HepG2 (cell line): ENCODE results near the gene ABCB6. TPM values are rescaled to one million over a fixed set of nuclear protein-coding genes. Genes with fewer than 3 reads are reported as not detected.
A peak's percentile ranks its signal among the peaks of the same experiment; 100 is the strongest.

Experiments
- ATAC-seq: fragments of 200-7000 bp; cut with Tn5 transposase; 3 replicates; pipeline ENCODE4 v1.9.1; 2020; ENCODE audit warnings: mild to moderate bottlenecking, moderate library complexity
- Bru-seq: library from RNA; stranded (reverse); fragments of 400-500 nt; gene quantifications from one replicate; lab custom pipeline; 2021; lab: Mats Ljungman, UMichigan
- BruChase-seq, 2 experiments: library from RNA; stranded (reverse); fragments of 400-500 nt; gene quantifications; one replicate each; lab custom pipeline; 2021; lab: Mats Ljungman, UMichigan
- BruUV-seq: library from RNA; stranded (reverse); fragments of 400-500 nt; replicated peaks from 2 replicates; lab custom pipeline; 2021; lab: Mats Ljungman, UMichigan
- CTCF ChIA-PET: fragments of 300-600 bp; formaldehyde crosslinking; extraction: SDS; loops from one replicate; lab custom pipeline; 2021; ENCODE audit warnings: low total read pairs, inconsistent platforms, low intra/inter-chr PET ratio; lab: Yijun Ruan, JAX
- POLR2A ChIA-PET: fragments of 350-600 bp; sonication (Branson Sonifier 250); formaldehyde crosslinking; loops from one replicate; lab custom pipeline; 2020; ENCODE audit warnings: antibody characterized with exemption, inconsistent platforms; lab: Yijun Ruan, JAX
- DNase-seq: peaks from one replicate; pipeline ENCODE4 v3.0.0-alpha.2; 2015; ENCODE audit warnings: low spot score
- FAIRE-seq: peaks from 3 replicates; lab custom pipeline; 2011; peaks lifted over from hg19 to GRCh38; lab: Jason Lieb, UNC
- H2AFZ ChIP-seq: one replicate; pipeline ENCODE4 v1.6.1; 2011; ENCODE audit warnings: low read length, inconsistent platforms
- H3K27ac ChIP-seq: fragments of 300-600 bp; 3 replicates; pipeline ENCODE4 v1.8.0; 2011; ENCODE audit warnings: mixed run types, mild to moderate bottlenecking, mixed read lengths, low read length, inconsistent platforms; ENCODE audit not compliant: insufficient read depth; ENCODE audit errors: extremely low read length
- H3K27me3 ChIP-seq, 2 experiments: fragments of 200-600 bp in 1 of 2; 2 replicates in 1 of 2; 3 replicates in 1 of 2; pipeline versions ENCODE4 v1.6.0 to v1.8.0; 2011; ENCODE audit warnings: low read length in 2 of 2, mild to moderate bottlenecking in 2 of 2, moderate library complexity in 2 of 2, inconsistent platforms in 1 of 2; ENCODE audit not compliant: insufficient read depth in 2 of 2, control insufficient read depth in 1 of 2
- H3K36me3 ChIP-seq, 2 experiments: fragments of 200-600 bp in 1 of 2; replicated peaks in 1 of 2; 2 replicates in 1 of 2; 3 replicates in 1 of 2; pipeline versions ENCODE4 v1.5.1 to v1.8.0; 2011; ENCODE audit warnings: low read length in 2 of 2, inconsistent platforms in 1 of 2; ENCODE audit not compliant: insufficient read depth in 2 of 2, control insufficient read depth in 1 of 2
- H3K4me1 ChIP-seq: 2 replicates; pipeline ENCODE4 v1.5.1; 2012; ENCODE audit warnings: low read length, inconsistent platforms; ENCODE audit not compliant: insufficient read depth
- H3K4me2 ChIP-seq: 2 replicates; pipeline ENCODE4 v1.6.0; 2011; ENCODE audit warnings: low read depth, low read length, inconsistent platforms
- H3K4me3 ChIP-seq, 3 experiments: fragments of 200-600 bp in 1 of 3; sonication (generic), shearing (Covaris generic) in 1 of 3; replicated peaks in 1 of 3; 2 replicates each; pipeline ENCODE4 v1.5.1; 2011 to 2016; ENCODE audit warnings: low read length in 3 of 3, inconsistent platforms in 2 of 3, low read depth in 2 of 3, mild to moderate bottlenecking in 2 of 3, control low read depth in 1 of 3, mixed read lengths in 1 of 3; ENCODE audit not compliant: insufficient read depth in 1 of 3
- H3K79me2 ChIP-seq: one replicate; pipeline ENCODE4 v1.6.1; 2011; ENCODE audit warnings: low read length, inconsistent platforms; ENCODE audit not compliant: insufficient read depth
- H3K9ac ChIP-seq: 2 replicates; pipeline ENCODE4 v1.6.0; 2011; ENCODE audit warnings: mild to moderate bottlenecking, low read depth, low read length, inconsistent platforms; ENCODE audit not compliant: insufficient read depth
- H3K9me3 ChIP-seq: 2 replicates; pipeline ENCODE4 v1.5.1; 2012; ENCODE audit warnings: mild to moderate bottlenecking, low read length
- H4K20me1 ChIP-seq: 2 replicates; pipeline ENCODE4 v1.6.0; 2011; ENCODE audit warnings: inconsistent platforms, mild to moderate bottlenecking, low read length, moderate library complexity; ENCODE audit not compliant: insufficient read depth
- DNMT3B ChIP-seq: conservative IDR thresholded peaks from 2 replicates; pipeline ENCODE4 v1.6.1; 2016; ENCODE audit warnings: missing biosample characterization, control low read depth
- ERF ChIP-seq: IDR thresholded peaks from 2 replicates; pipeline ENCODE4 v1.6.1; 2018; ENCODE audit warnings: missing biosample characterization, missing genetic modification reagents
- KAT8 ChIP-seq: IDR thresholded peaks from 2 replicates; pipeline ENCODE4 v1.6.1; 2016; ENCODE audit warnings: missing genetic modification reagents, missing compliant biosample characterization
- KLF11 ChIP-seq: IDR thresholded peaks from 2 replicates; pipeline ENCODE4 v1.6.1; 2016; ENCODE audit warnings: missing compliant biosample characterization
- MBD4 ChIP-seq: IDR thresholded peaks from 2 replicates; pipeline ENCODE4 v1.6.1; 2012; ENCODE audit warnings: low read length, inconsistent platforms, borderline replicate concordance
- MIER2 ChIP-seq: IDR thresholded peaks from 2 replicates; pipeline ENCODE4 v1.6.1; 2016; ENCODE audit warnings: missing biosample characterization, missing genetic modification reagents
- NCOA1 ChIP-seq: sonication (generic); formaldehyde crosslinking; IDR thresholded peaks from 2 replicates; pipeline ENCODE4 v1.9.0; 2021; ENCODE audit warnings: missing genetic modification reagents
- POLR2A ChIP-seq, 2 experiments: IDR thresholded peaks; 2 replicates each; pipeline ENCODE4 v1.6.1; 2011; ENCODE audit warnings: low read depth in 2 of 2, low read length in 2 of 2, mild to moderate bottlenecking in 1 of 2, moderate library complexity in 1 of 2; ENCODE audit not compliant: insufficient read depth in 1 of 2
- TBX3 ChIP-seq: fragments of 450-650 bp; IDR thresholded peaks from 2 replicates; pipeline ENCODE4 v1.6.1; 2017; ENCODE audit warnings: antibody characterized with exemption, mild to moderate bottlenecking, inconsistent platforms, borderline replicate concordance
- ZBTB21 ChIP-seq: sonication (generic); formaldehyde crosslinking; IDR thresholded peaks from 2 replicates; pipeline ENCODE4 v1.4.0; 2020; ENCODE audit warnings: missing genetic modification reagents
- ZFP82 ChIP-seq: sonication (generic); formaldehyde crosslinking; IDR thresholded peaks from 2 replicates; pipeline ENCODE4 v1.5.1; 2020; ENCODE audit warnings: mild to moderate bottlenecking, missing genetic modification reagents, borderline replicate concordance
- ZFP90 ChIP-seq: sonication (generic); formaldehyde crosslinking; IDR thresholded peaks from 2 replicates; pipeline ENCODE4 v1.8.0; 2022; ENCODE audit warnings: missing genetic modification reagents, mild to moderate bottlenecking, inconsistent platforms, borderline replicate concordance
- ZNF10 ChIP-seq: sonication (generic); formaldehyde crosslinking; IDR thresholded peaks from 2 replicates; pipeline ENCODE4 v1.4.0; 2020; ENCODE audit warnings: mild to moderate bottlenecking, low read depth, missing genetic modification reagents, borderline replicate concordance
- ZNF121 ChIP-seq: sonication (generic); formaldehyde crosslinking; IDR thresholded peaks from 2 replicates; pipeline ENCODE4 v1.5.0; 2020; ENCODE audit warnings: mild to moderate bottlenecking, missing genetic modification reagents
- ZNF329 ChIP-seq: sonication (generic); formaldehyde crosslinking; IDR thresholded peaks from 2 replicates; pipeline ENCODE4 v1.9.0; 2021; ENCODE audit warnings: low read depth, mild to moderate bottlenecking, missing genetic modification reagents
- ZNF616 ChIP-seq: sonication (generic); formaldehyde crosslinking; IDR thresholded peaks from 2 replicates; pipeline ENCODE4 v1.5.0; 2020; ENCODE audit warnings: low read depth, mild to moderate bottlenecking, missing genetic modification reagents
- WGBS: methylation state at CpG from one replicate; pipeline ENCODE4 v1.1.6; 2017; ENCODE audit warnings: low lambda C conversion rate; 5-methylcytosine and 5-hydroxymethylcytosine counted together
- in situ Hi-C: cut with HindIII; loops from 2 replicates; pipeline ENCODE4 v1.10.0; 2017; ENCODE audit warnings: low pct_unique_long_range_greater_than_20kb; ENCODE audit not compliant: extremely low pct_ligation_motif_present
- intact Hi-C: fragments of 100-400 bp; cut with micrococcal nuclease; formaldehyde crosslinking; loops from one replicate; pipeline ENCODE4 v1.10.0; 2022; ENCODE audit not compliant: unreplicated experiment
- long read RNA-seq, 2 experiments: library from RNA in 1 of 2; library from polyadenylated mRNA in 1 of 2; stranded (forward) in 1 of 2; unstranded in 1 of 2; transcript quantifications; one replicate each; pipeline ENCODE4 v2.0.0, GENCODE V29; 2019 to 2022
- polyA minus RNA-seq, 3 experiments: library from RNA; depleted of rRNA, polyadenylated mRNA; stranded (reverse); fragments of >200 nt; gene quantifications; 2 replicates each; pipeline ENCODE4 v1.2.3, GENCODE V29; 2011; ENCODE audit warnings: low replicate concordance in 1 of 3
- polyA plus RNA-seq, 8 experiments: library from polyadenylated mRNA; depleted of rRNA in 3 of 8; stranded (reverse) in 7 of 8; unstranded in 1 of 8; fragments of >200 nt; fragmentation: Illumina TruSeq in 4 of 8; extraction: Trizol in 4 of 8; gene quantifications; 2 replicates each; pipeline versions ENCODE4 v1.2.1 to v1.2.3, GENCODE V29; 2011 to 2016; ENCODE audit warnings: low read depth in 4 of 8, missing spikeins in 1 of 8, mixed read lengths in 1 of 8; ENCODE audit not compliant: insufficient read depth in 1 of 8
- total RNA-seq, 5 experiments: library from RNA; depleted of rRNA; stranded (reverse); fragments of >200 nt; fragmentation: Illumina TruSeq; extraction: Trizol; gene quantifications; 2 replicates each; pipeline ENCODE4 v1.2.3, GENCODE V29; 2016; ENCODE audit warnings: low read depth in 1 of 5
- TF ChIP-seq, protein P1 (sequence below): sonication (generic); formaldehyde crosslinking; IDR thresholded peaks from 2 replicates; pipeline ENCODE4 v1.5.0; 2020; ENCODE audit warnings: missing genetic modification reagents

ABCB6 gene
- total RNA-seq (2016; rRNA removed; fragmentation: Illumina TruSeq; extraction: Trizol) (51.3 and 137 TPM in 2 replicates), polyA plus RNA-seq (2011; rRNA removed) (91.1 and 106 TPM in 2 replicates), polyA minus RNA-seq (2011; rRNA and poly(A)+ RNA removed; ENCODE audit: low replicate concordance) (38.6 and 282 TPM in 2 replicates), Bru-seq, nascent RNA (percentile 94 among the genes with signal in this experiment), BruChase-seq, experiment 1, labeled RNA remaining after a 6-hour chase (percentile 96 among the genes with signal in this experiment), BruChase-seq, experiment 2, labeled RNA remaining after a 2-hour chase (percentile 97 among the genes with signal in this experiment)
- 28.1 and 35.8 TPM in 2 replicates for total RNA-seq (2016; cell fraction: cytosol; rRNA removed; fragmentation: Illumina TruSeq; extraction: Trizol; ENCODE audit: low read depth)
- 43.5 and 141 TPM in 2 replicates for total RNA-seq (2016; cell fraction: insoluble cytoplasmic fraction; rRNA removed; fragmentation: Illumina TruSeq; extraction: Trizol)
- total RNA-seq (2016; cell fraction: membrane; rRNA removed; fragmentation: Illumina TruSeq; extraction: Trizol): 47.7 and 48.7 TPM in 2 replicates
- total RNA-seq (2016; cell fraction: nucleus; rRNA removed; fragmentation: Illumina TruSeq; extraction: Trizol): 116 and 133 TPM in 2 replicates
- polyA plus RNA-seq (2011; cell fraction: cytosol; rRNA removed): 41.3 and 55.0 TPM in 2 replicates
- polyA plus RNA-seq (2011; cell fraction: nucleus; rRNA removed): 379 and 422 TPM in 2 replicates
- 116 and 121 TPM in 2 replicates for polyA plus RNA-seq (2012)
- 19.8 and 20.8 TPM in 2 replicates for polyA plus RNA-seq (2016; cell fraction: cytosol; fragmentation: Illumina TruSeq; extraction: Trizol; ENCODE audit: low read depth)
- polyA plus RNA-seq (2016; cell fraction: insoluble cytoplasmic fraction; fragmentation: Illumina TruSeq; extraction: Trizol; ENCODE audit: low read depth): 40.4 and 42.9 TPM in 2 replicates
- 30.7 and 31.5 TPM in 2 replicates for polyA plus RNA-seq (2016; cell fraction: membrane; fragmentation: Illumina TruSeq; extraction: Trizol; ENCODE audit: low read depth)
- 219 and 220 TPM in 2 replicates for polyA plus RNA-seq (2016; cell fraction: nucleus; fragmentation: Illumina TruSeq; extraction: Trizol; ENCODE audit: insufficient read depth, low read depth)
- 35.0 and 43.2 TPM in 2 replicates for polyA minus RNA-seq (2011; cell fraction: cytosol; rRNA and poly(A)+ RNA removed)
- polyA minus RNA-seq (2011; cell fraction: nucleus; rRNA and poly(A)+ RNA removed): 86.5 and 121 TPM in 2 replicates
- long read RNA-seq, experiment 1, transcript ABCB6-201 (19 exons, 3,045 nt): major isoform, 61 of 95 reads
- long read RNA-seq, experiment 1, partial matches to known transcripts: 19 of 95 reads
- long read RNA-seq, experiment 1, other reads (novel, unspliced or antisense): 8 of 95 reads
- long read RNA-seq, experiment 2, transcript ABCB6-202 (18 exons, 2,878 nt): minor isoform, 7 of 148 reads
- long read RNA-seq, experiment 2, transcript ABCB6-201 (19 exons, 3,045 nt): major isoform, 96 of 148 reads
- long read RNA-seq, experiment 2, partial matches to known transcripts: 31 of 148 reads
- long read RNA-seq, experiment 2, other reads (novel, unspliced or antisense): 14 of 148 reads

GRCh38 chr2:219218732-219219701 lies at the start of gene ABCB6:
Gene ABCB6, minus strand, starts transcription at chr2:219218958. Its CDS starts 285 bp downstream, at chr2:219218673.
- no peaks in the 10 kb centered on the region for H3K9me3 ChIP-seq
- ATAC-seq (peak; percentile 79), DNase-seq (peak; percentile 93), FAIRE-seq (peak; percentile 97)
- in situ Hi-C loops: no loop called here
- H3K4me1 ChIP-seq: peaks cover 43% of the 10 kb centered on the region
- no peaks in the 10 kb centered on the region for H3K27me3 ChIP-seq
- H2AFZ ChIP-seq: no peak within 1 kb of the TSS
- POLR2A ChIA-PET: interaction anchor here (0.7 to 6.2 kb wide), 14 partner anchors 10 to 161 kb away, joined by 3 to 196 read pairs (median 16); partner anchors contain the start of genes ANKZF1, ATG9A, CNPPD1 and DNAJB2
- WGBS: 74% methylated on average over 29 of the region's 71 CpGs
- H3K9ac ChIP-seq: peak within 1 kb of the TSS; percentile 85
- H4K20me1 ChIP-seq: no peaks in the 10 kb centered on the region
- H3K36me3 ChIP-seq: peaks cover 39 to 63% of the 10 kb centered on the region in 2 experiments
- peak within 1 kb of the TSS; percentile 99 for H3K4me2 ChIP-seq
- peak within 1 kb of the TSS; percentile 92 for H3K27ac ChIP-seq
- TSS peak; percentile 57 for BruUV-seq
- CTCF ChIA-PET: interaction anchor here (1.5 kb wide), 1 partner anchor 76 kb away, joined by 8 read pairs; no protein-coding TSS in a partner anchor
- intact Hi-C loops: loop anchor here (1.0 to 2.0 kb wide), 4 partner anchors 10 to 76 kb away; partner anchors contain the start of genes ANKZF1, ATG9A, CNPPD1 and NHEJ1
- H3K4me3 ChIP-seq: peak within 1 kb of the TSS; percentile 80 to 92 (median 85)
- H3K79me2 ChIP-seq: peaks cover 11% of the 10 kb centered on the region
- TF ChIP-seq, protein P1, sequence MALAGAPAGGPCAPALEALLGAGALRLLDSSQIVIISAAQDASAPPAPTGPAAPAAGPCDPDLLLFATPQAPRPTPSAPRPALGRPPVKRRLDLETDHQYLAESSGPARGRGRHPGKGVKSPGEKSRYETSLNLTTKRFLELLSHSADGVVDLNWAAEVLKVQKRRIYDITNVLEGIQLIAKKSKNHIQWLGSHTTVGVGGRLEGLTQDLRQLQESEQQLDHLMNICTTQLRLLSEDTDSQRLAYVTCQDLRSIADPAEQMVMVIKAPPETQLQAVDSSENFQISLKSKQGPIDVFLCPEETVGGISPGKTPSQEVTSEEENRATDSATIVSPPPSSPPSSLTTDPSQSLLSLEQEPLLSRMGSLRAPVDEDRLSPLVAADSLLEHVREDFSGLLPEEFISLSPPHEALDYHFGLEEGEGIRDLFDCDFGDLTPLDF: peak; percentile 94
- TF ChIP-seq MBD4 (no peak), ZNF616 (CRISPR knock-in tag) (peak; percentile 95), ZBTB21 (CRISPR knock-in tag) (0 out of 2 replicates have a peak, but pooled peaks have one; percentile 19), DNMT3B (CRISPR knock-in tag) (peak; percentile 71; the same call in 1 of the 2 replicates), KLF11 (peak; percentile 67; the same call in 1 of the 2 replicates), POLR2A (IDR thresholded peaks at IDR 0.05; ENCODE audit: insufficient read depth in 1 of 2, low read depth in 2 of 2, low read length in 2 of 2) (peak in 1 of 2 experiments; percentile 94; a peak in 2 of 4 replicates), ZNF10 (CRISPR knock-in tag) (peak; percentile 59; the same call in 1 of the 2 replicates), TBX3 (peak; percentile 33; the same call in 1 of the 2 replicates), KAT8 (CRISPR knock-in tag) (peak; percentile 92), MIER2 (CRISPR knock-in tag) (peak; percentile 82), ZFP82 (CRISPR knock-in tag) (peak; percentile 98), ZNF121 (CRISPR knock-in tag) (peak; percentile 45; the same call in 1 of the 2 replicates), ERF (peak; percentile 87), ZNF329 (CRISPR knock-in tag) (no peak; the same call in 1 of the 2 replicates), ZFP90 (peak; percentile 88), NCOA1 (CRISPR knock-in tag) (peak; percentile 99)
